Measurements from ENCODE around the gene DDI1. TPM values are rescaled to one million over a fixed set of nuclear protein-coding genes. Genes with fewer than 3 reads are reported as not detected.

DDI1 gene
- total RNA-seq, 1 donor from 2014 or later = not detected

DNA sequence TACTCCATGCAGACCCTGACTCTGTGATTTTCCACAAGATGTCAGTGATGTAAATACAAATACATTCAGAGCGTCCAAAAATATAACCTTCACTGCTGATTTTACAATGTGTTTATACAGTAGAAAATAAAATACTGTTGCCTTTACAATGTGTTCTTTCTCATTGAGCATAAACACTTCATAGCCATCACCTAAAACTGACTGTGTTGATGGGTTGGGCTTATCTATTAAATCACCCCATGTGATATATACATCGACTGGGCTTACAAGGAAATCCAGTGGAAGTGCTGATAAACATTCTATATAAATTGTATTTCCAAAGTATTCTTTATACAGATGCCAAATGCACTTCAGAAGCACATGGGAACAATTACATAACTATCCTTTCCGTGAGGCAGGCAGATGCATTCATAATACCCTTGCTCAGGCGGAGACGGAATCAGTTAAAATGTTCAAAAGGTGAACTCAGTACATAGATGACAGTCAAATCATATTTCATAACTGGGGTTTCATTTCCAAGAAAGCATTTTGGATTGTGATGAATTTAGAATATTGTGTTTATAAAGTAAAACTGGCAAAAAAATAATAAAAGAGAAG, 27.7 kb downstream of the DDI1 start:
- no peaks in the 10 kb centered on the region for H3K4me1 Mint-ChIP-seq (ENCODE audit: low read depth, unreplicated experiment)
- peaks cover 5% of the 10 kb centered on the region for H3K36me3 Mint-ChIP-seq (ENCODE audit: unreplicated experiment)
- DNase-seq = no peak
- no peak overlapping the region for H3K4me3 Mint-ChIP-seq (ENCODE audit: unreplicated experiment)
- H3K27ac Mint-ChIP-seq (ENCODE audit: unreplicated experiment) = no peak overlapping the region
- TF ChIP-seq, protein P1, sequence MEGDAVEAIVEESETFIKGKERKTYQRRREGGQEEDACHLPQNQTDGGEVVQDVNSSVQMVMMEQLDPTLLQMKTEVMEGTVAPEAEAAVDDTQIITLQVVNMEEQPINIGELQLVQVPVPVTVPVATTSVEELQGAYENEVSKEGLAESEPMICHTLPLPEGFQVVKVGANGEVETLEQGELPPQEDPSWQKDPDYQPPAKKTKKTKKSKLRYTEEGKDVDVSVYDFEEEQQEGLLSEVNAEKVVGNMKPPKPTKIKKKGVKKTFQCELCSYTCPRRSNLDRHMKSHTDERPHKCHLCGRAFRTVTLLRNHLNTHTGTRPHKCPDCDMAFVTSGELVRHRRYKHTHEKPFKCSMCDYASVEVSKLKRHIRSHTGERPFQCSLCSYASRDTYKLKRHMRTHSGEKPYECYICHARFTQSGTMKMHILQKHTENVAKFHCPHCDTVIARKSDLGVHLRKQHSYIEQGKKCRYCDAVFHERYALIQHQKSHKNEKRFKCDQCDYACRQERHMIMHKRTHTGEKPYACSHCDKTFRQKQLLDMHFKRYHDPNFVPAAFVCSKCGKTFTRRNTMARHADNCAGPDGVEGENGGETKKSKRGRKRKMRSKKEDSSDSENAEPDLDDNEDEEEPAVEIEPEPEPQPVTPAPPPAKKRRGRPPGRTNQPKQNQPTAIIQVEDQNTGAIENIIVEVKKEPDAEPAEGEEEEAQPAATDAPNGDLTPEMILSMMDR (IDR thresholded peaks at IDR 0.05; ENCODE audit: partially characterized antibody, unreplicated experiment) = no peak
- no peaks in the 10 kb centered on the region for H3K9me3 Mint-ChIP-seq (ENCODE audit: unreplicated experiment)
- H3K27me3 Mint-ChIP-seq (ENCODE audit: unreplicated experiment) = no peaks in the 10 kb centered on the region

DNA sequence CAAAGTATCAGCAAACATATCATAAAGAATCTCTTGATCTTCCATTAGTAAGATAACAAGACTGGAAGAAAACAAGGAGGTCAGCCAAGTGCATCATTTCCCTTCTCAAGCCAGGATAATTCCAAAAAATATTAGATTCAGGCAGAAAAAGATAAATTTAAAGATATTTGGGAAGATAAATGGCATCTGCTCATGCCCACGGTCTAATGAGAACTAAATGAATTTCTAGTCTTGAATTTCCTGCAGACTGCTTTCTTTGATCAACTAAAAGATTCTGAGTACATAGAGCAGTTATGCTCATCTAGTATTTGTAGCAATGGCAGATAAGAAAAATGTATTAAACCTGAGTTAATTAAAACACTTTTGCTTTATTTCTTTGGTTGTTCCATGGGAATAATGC, 31.1 kb downstream of the DDI1 start:
- no peak overlapping the region for H3K27ac Mint-ChIP-seq (ENCODE audit: unreplicated experiment)
- H3K4me3 Mint-ChIP-seq (ENCODE audit: unreplicated experiment) = no peak overlapping the region
- no peaks in the 10 kb centered on the region for H3K27me3 Mint-ChIP-seq (ENCODE audit: unreplicated experiment)
- H3K9me3 Mint-ChIP-seq (ENCODE audit: unreplicated experiment) = no peaks in the 10 kb centered on the region
- no peak for DNase-seq
- TF ChIP-seq, protein P1 (IDR thresholded peaks at IDR 0.05; ENCODE audit: partially characterized antibody, unreplicated experiment) = no peak
- H3K4me1 Mint-ChIP-seq (ENCODE audit: low read depth, unreplicated experiment) = no peaks in the 10 kb centered on the region
- H3K36me3 Mint-ChIP-seq (ENCODE audit: unreplicated experiment) = peaks cover 5% of the 10 kb centered on the region

DNA sequence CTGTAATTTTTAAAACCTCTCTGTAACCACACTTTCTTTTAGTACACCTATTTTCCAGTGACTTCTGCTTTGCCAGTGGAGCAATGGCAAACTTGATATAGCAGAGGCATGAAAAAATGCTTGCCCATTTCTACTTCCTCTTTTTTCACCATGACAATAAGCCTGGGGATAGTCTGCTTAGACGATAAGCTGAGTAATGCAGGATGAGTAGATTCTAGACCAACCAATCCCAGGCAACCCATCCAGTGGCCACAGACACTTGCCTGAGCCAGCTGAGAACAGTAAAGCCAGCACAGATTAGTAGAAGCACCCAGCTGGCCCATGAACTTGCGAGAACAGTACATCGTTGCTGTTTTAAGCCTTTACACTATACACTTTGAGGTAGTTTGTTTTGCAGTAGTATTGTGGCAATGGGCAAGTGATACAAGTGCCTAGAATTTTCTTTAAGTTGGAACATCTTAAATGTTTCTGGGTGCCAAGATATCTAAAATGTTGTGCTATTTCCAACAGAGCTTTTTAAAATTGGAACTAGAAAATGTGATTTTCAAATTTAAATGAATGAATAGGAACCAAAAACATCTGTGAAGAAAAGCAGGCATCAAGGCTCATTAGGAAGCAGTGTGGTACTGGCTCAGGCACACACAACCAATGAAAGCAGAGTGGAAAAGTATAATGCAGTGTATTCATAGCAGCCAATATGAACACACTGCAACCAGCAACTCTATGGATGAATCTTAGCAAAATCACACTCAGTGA, 37.7 kb downstream of the DDI1 start:
- Mint-ChIP-seq H3K9me3 (ENCODE audit: unreplicated experiment) (no peaks in the 10 kb centered on the region), H3K27me3 (ENCODE audit: unreplicated experiment) (no peaks in the 10 kb centered on the region), H3K27ac (ENCODE audit: unreplicated experiment) (no peak overlapping the region), H3K36me3 (ENCODE audit: unreplicated experiment) (no peaks in the 10 kb centered on the region), H3K4me1 (ENCODE audit: low read depth, unreplicated experiment) (no peaks in the 10 kb centered on the region), H3K4me3 (ENCODE audit: unreplicated experiment) (no peak overlapping the region)
- no peak for DNase-seq
- TF ChIP-seq, protein P1 (IDR thresholded peaks at IDR 0.05; ENCODE audit: partially characterized antibody, unreplicated experiment) = no peak

DNA sequence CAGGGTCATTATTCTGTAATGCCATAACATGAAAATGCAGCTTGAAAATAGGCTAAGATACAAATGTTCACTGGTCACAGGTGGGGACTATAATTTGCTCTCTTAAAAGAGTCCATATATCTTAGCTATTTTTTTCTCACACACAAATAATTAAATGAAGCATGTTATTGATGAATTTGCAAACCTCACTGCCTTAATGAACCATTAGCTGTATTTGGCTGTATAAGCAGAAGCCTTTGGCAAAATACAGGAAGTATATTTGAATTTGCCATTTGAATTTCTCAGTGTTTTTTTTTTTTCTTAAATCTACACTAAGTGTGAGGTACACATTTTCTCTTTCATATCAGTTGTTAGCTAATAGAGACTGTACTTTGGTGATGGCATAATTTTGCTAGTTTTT, 38.7 kb downstream of the DDI1 start:
- Mint-ChIP-seq H3K36me3 (ENCODE audit: unreplicated experiment) (no peaks in the 10 kb centered on the region), H3K4me3 (ENCODE audit: unreplicated experiment) (no peak overlapping the region), H3K27ac (ENCODE audit: unreplicated experiment) (no peak overlapping the region), H3K9me3 (ENCODE audit: unreplicated experiment) (no peaks in the 10 kb centered on the region), H3K4me1 (ENCODE audit: low read depth, unreplicated experiment) (no peaks in the 10 kb centered on the region), H3K27me3 (ENCODE audit: unreplicated experiment) (no peaks in the 10 kb centered on the region)
- TF ChIP-seq, protein P1 (IDR thresholded peaks at IDR 0.05; ENCODE audit: partially characterized antibody, unreplicated experiment) = no peak
- no peak for DNase-seq

DNA sequence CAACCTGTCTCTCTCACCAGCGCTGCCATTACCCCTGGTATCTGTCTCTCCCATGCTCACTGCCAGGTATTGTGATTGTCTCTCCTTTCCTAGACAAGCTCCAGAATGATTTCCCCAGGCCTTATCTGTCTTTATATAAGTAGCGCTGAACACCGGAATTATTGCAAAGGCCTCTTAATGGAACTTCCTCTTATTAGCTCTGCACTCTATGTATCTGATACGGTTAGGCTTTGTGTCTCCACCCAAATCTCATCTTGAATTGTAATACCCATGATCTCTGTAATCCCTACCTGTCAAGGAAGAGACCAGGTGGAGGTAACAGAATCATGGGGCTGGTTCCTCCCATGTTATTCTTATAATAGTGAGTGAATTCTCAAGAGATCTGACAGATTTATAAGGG, 39.3 kb downstream of the DDI1 start:
- H3K36me3 Mint-ChIP-seq (ENCODE audit: unreplicated experiment) = no peaks in the 10 kb centered on the region
- H3K4me3 Mint-ChIP-seq (ENCODE audit: unreplicated experiment) = no peak overlapping the region
- no peak overlapping the region for H3K27ac Mint-ChIP-seq (ENCODE audit: unreplicated experiment)
- TF ChIP-seq, protein P1 (IDR thresholded peaks at IDR 0.05; ENCODE audit: partially characterized antibody, unreplicated experiment) = no peak
- H3K9me3 Mint-ChIP-seq (ENCODE audit: unreplicated experiment) = no peaks in the 10 kb centered on the region
- DNase-seq = no peak
- H3K27me3 Mint-ChIP-seq (ENCODE audit: unreplicated experiment) = no peaks in the 10 kb centered on the region
- no peaks in the 10 kb centered on the region for H3K4me1 Mint-ChIP-seq (ENCODE audit: low read depth, unreplicated experiment)
